ENCODE results near the gene WWOX.

WWOX gene

DNA sequence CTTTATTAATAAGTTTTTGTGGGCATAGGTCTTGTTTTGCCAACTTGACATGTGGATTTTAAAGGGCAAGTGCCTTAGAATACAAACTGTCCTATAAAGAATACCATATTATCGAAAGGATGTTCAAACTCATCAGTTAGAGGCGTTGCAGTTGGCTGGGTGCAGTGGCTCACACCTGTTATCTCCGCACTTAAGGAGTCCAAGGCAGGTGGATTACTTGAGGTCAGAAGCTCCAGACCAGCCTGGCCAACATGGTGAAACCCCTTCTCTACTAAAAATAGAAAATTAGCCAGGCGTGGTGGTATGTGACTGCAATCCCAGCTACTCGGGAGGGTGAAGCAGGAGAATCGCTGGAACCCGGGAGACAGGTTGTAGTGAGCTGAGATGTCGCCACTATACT is 472.0 kb downstream of the WWOX start:
- H3K36me3 ChIP-seq (ENCODE audit: control insufficient read depth, insufficient read depth, low read length, severe bottlenecking), result no peaks in the 10 kb centered on the region
- peaks cover 9% of the 10 kb centered on the region for H3K4me1 ChIP-seq (ENCODE audit: control insufficient read depth, insufficient read depth, low read length)
- no peak for DNase-seq (ENCODE audit: low read depth)
- H3K9me3 ChIP-seq (ENCODE audit: control insufficient read depth, low read length), result no peaks in the 10 kb centered on the region
- no peak overlapping the region for H3K9ac ChIP-seq (ENCODE audit: low read length)
- no peaks in the 10 kb centered on the region for H3K27me3 ChIP-seq (replicated peaks; ENCODE audit: control insufficient read depth, insufficient read depth, low read length)
- no peak overlapping the region for H3K4me3 ChIP-seq (ENCODE audit: low read length)

DNA sequence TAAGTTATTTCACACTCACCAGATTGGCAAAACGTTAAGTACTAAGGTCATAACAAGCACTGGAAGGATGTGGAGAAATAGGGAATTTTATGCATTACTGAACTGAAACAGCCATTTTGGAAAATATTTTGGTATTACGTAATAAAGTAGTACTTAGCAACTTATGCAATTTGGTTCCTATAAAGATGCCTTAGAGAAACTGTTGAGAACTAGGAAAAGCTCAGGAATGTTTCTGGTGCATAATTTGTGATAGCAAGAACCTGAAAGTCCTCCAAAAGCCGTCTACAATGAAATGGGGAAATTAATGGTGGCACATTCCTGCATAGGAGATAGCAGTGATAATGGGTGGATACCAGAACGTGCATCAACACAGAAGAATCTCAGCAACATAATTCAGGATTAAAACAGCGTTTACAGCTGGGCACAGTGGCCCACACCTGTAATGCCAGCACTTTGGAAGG is 472.5 kb downstream of the WWOX start:
- H3K9me3 ChIP-seq (ENCODE audit: control insufficient read depth, low read length), result no peaks in the 10 kb centered on the region
- H3K9ac ChIP-seq (ENCODE audit: low read length), result no peak overlapping the region
- H3K4me1 ChIP-seq (ENCODE audit: control insufficient read depth, insufficient read depth, low read length), result peaks cover 9% of the 10 kb centered on the region
- no peaks in the 10 kb centered on the region for H3K27me3 ChIP-seq (replicated peaks; ENCODE audit: control insufficient read depth, insufficient read depth, low read length)
- DNase-seq (ENCODE audit: low read depth), result peak; percentile 7
- H3K36me3 ChIP-seq (ENCODE audit: control insufficient read depth, insufficient read depth, low read length, severe bottlenecking), result no peaks in the 10 kb centered on the region
- H3K4me3 ChIP-seq (ENCODE audit: low read length), result no peak overlapping the region

DNA sequence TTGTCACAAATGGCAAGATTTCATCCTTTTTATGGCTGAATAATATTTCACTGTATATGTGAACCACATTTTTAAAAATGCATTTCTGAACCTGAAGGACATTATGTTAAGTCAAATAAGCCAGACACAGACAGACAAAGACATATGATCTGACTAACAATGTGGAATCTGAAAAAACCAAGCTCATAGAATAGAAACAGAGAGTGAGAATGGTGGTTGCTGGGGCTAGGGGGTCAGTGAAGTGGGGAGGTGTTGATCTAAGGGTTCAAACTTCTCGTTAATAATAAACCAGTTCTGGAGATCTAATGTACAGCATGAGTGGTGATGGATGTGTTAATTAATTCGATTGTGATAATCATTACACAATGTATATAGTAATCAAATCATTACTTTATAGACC is 475.1 kb downstream of the WWOX start:
- DNase-seq (ENCODE audit: low read depth), result no peak
- peaks cover 9% of the 10 kb centered on the region for H3K4me1 ChIP-seq (ENCODE audit: control insufficient read depth, insufficient read depth, low read length)
- no peak overlapping the region for H3K4me3 ChIP-seq (ENCODE audit: low read length)
- no peaks in the 10 kb centered on the region for H3K36me3 ChIP-seq (ENCODE audit: control insufficient read depth, insufficient read depth, low read length, severe bottlenecking)
- no peaks in the 10 kb centered on the region for H3K9me3 ChIP-seq (ENCODE audit: control insufficient read depth, low read length)
- no peaks in the 10 kb centered on the region for H3K27me3 ChIP-seq (replicated peaks; ENCODE audit: control insufficient read depth, insufficient read depth, low read length)
- H3K9ac ChIP-seq (ENCODE audit: low read length), result no peak overlapping the region

DNA sequence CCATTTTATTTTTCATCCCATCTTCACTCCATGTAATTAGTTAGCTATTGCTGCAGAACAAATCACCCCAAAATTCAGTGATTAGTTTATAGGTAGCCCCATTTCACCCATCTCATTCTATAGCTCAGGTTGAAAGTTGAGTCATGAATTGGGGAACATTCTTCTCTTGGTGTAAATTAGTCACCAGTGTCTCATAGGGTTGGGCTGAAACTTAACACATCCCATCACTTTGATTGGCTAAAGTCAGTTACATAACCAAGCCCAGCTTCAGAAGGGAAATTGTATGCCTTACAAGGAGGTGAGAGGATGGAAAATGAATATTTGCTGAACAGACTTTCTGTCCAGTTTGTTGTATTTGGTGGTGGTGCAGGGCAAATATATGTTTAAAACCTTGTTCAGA is 477.5 kb downstream of the WWOX start:
- no peak for DNase-seq (ENCODE audit: low read depth)
- Histone ChIP-seq H3K4me3 (ENCODE audit: low read length) (no peak overlapping the region), H3K4me1 (ENCODE audit: control insufficient read depth, insufficient read depth, low read length) (peaks cover 3% of the 10 kb centered on the region), H3K27me3 (replicated peaks; ENCODE audit: control insufficient read depth, insufficient read depth, low read length) (no peaks in the 10 kb centered on the region), H3K9ac (ENCODE audit: low read length) (no peak overlapping the region), H3K36me3 (ENCODE audit: control insufficient read depth, insufficient read depth, low read length, severe bottlenecking) (no peaks in the 10 kb centered on the region), H3K9me3 (ENCODE audit: control insufficient read depth, low read length) (no peaks in the 10 kb centered on the region)

DNA sequence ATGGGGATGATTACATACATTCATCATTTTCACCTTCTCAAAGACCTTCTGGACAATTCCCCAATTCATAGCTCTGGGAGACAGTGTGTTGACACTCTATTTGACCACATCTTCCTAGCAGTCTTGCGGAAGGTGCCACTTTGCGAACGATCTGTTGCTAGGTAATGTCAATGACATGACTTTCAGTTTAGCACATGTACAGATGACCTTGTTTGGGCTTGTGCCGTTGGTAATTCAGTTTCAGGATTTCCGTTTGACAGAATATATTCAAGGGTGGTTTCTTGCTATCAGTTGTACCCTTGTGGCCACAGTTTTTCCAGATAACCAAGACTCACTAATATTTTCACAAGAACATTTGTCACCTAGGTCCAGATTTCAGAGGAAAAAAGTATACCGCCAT is 478.2 kb downstream of the WWOX start:
- no peak for DNase-seq (ENCODE audit: low read depth)
- H3K9me3 ChIP-seq (ENCODE audit: control insufficient read depth, low read length), result no peaks in the 10 kb centered on the region
- no peaks in the 10 kb centered on the region for H3K27me3 ChIP-seq (replicated peaks; ENCODE audit: control insufficient read depth, insufficient read depth, low read length)
- H3K4me1 ChIP-seq (ENCODE audit: control insufficient read depth, insufficient read depth, low read length), result no peaks in the 10 kb centered on the region
- no peak overlapping the region for H3K4me3 ChIP-seq (ENCODE audit: low read length)
- H3K36me3 ChIP-seq (ENCODE audit: control insufficient read depth, insufficient read depth, low read length, severe bottlenecking), result no peaks in the 10 kb centered on the region
- no peak overlapping the region for H3K9ac ChIP-seq (ENCODE audit: low read length)

DNA sequence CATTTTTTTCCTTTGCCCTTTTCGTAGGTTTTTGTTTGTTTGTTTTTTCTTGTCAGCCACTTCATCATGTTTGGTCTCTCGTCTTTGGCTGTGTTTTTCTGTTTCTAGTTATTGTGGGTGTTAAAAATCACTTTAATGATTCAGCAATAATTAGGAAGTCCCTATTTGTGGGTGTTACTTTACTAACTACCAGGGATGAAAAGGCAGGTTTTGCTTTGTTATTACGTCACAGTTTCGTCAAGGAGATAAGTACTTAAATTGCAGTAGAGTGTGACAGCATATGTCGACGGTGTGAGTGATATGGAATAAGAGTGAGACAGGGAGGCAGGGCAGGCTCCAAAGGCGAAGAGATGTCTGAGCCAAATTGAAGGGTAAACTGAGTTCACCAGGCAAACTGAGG is 479.6 kb downstream of the WWOX start:
- H3K36me3 ChIP-seq (ENCODE audit: control insufficient read depth, insufficient read depth, low read length, severe bottlenecking), result no peaks in the 10 kb centered on the region
- DNase-seq (ENCODE audit: low read depth), result no peak
- H3K4me3 ChIP-seq (ENCODE audit: low read length), result no peak overlapping the region
- H3K4me1 ChIP-seq (ENCODE audit: control insufficient read depth, insufficient read depth, low read length), result no peaks in the 10 kb centered on the region
- no peak overlapping the region for H3K9ac ChIP-seq (ENCODE audit: low read length)
- no peaks in the 10 kb centered on the region for H3K27me3 ChIP-seq (replicated peaks; ENCODE audit: control insufficient read depth, insufficient read depth, low read length)
- H3K9me3 ChIP-seq (ENCODE audit: control insufficient read depth, low read length), result no peaks in the 10 kb centered on the region

DNA sequence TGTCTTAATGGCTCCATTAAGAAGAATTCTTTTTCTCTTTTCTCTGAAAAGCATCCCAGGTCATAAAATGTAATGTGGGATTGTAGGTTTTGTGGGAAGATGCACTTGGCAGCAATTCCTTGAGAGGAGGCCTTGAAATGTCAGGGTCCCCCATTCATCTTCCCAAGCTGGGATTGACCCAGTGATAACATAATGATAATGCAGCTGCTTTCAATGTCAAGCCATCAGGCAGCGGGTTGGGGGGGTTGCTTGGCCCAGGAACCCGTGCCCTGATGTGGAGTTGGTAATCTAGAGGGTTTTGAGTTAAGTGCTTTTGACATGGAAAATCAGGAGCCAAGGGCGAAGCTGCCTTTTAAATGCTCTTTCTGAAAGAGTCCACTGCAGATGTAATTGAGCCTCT is 484.0 kb downstream of the WWOX start:
- Histone ChIP-seq H3K36me3 (ENCODE audit: control insufficient read depth, insufficient read depth, low read length, severe bottlenecking) (no peaks in the 10 kb centered on the region), H3K9ac (ENCODE audit: low read length) (no peak overlapping the region), H3K27me3 (replicated peaks; ENCODE audit: control insufficient read depth, insufficient read depth, low read length) (no peaks in the 10 kb centered on the region), H3K4me1 (ENCODE audit: control insufficient read depth, insufficient read depth, low read length) (no peaks in the 10 kb centered on the region), H3K9me3 (ENCODE audit: control insufficient read depth, low read length) (no peaks in the 10 kb centered on the region), H3K4me3 (ENCODE audit: low read length) (no peak overlapping the region)
- no peak for DNase-seq (ENCODE audit: low read depth)

DNA sequence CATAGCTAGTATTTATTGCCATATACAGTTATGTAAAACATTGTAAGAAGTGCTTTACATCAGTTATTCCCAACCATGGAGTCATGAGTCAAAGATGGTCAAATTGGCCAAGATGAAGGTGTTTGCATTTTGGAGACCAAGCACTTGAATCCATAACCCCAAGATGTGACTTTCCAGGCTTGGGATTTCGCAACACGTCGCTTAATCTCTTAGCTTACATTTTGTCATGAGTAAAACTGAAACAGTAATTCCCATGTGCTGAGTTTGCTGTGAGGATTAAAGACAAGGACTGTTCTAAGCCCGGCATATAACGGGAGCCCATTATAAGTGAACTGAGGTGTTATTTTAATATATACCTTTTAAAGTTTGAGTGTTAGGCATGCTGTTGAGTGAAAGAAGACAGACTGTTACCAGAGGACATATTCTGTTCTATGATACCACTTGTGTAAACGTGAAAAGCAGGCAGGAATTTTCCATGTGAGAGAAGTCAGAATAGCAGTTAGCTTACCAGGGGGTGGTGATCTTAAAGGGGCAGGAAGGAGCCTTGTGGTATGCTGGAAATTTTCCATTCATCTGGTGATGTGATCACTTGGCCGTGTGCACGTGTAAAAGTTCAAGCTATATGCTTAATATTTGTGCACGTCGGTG is 484.9 kb downstream of the WWOX start:
- Histone ChIP-seq H3K9me3 (ENCODE audit: control insufficient read depth, low read length) (no peaks in the 10 kb centered on the region), H3K4me1 (ENCODE audit: control insufficient read depth, insufficient read depth, low read length) (no peaks in the 10 kb centered on the region), H3K9ac (ENCODE audit: low read length) (no peak overlapping the region), H3K27me3 (replicated peaks; ENCODE audit: control insufficient read depth, insufficient read depth, low read length) (no peaks in the 10 kb centered on the region), H3K36me3 (ENCODE audit: control insufficient read depth, insufficient read depth, low read length, severe bottlenecking) (no peaks in the 10 kb centered on the region), H3K4me3 (ENCODE audit: low read length) (no peak overlapping the region)
- no peak for DNase-seq (ENCODE audit: low read depth)

DNA sequence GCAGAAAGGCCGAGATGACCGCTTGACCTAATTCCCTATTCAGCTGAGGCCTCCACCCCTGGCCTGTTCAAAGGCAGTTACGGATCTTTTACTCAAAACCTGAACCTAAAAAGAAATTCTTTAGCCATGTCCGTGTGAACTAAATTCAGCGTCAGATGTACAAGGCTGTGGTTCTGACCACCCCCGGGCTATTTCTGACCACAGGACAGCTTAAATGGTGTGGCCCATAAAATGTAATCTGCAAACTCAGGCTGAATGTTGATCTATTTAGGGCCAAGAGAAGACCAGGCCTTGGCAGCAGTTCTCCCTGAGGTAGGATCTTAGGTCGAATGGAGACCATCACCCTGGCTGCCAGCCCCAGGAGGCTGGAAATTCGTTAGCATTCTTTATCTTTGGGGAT is 485.5 kb downstream of the WWOX start:
- no peak for DNase-seq (ENCODE audit: low read depth)
- Histone ChIP-seq H3K36me3 (ENCODE audit: control insufficient read depth, insufficient read depth, low read length, severe bottlenecking) (no peaks in the 10 kb centered on the region), H3K27me3 (replicated peaks; ENCODE audit: control insufficient read depth, insufficient read depth, low read length) (no peaks in the 10 kb centered on the region), H3K9ac (ENCODE audit: low read length) (no peak overlapping the region), H3K9me3 (ENCODE audit: control insufficient read depth, low read length) (no peaks in the 10 kb centered on the region), H3K4me3 (ENCODE audit: low read length) (no peak overlapping the region), H3K4me1 (ENCODE audit: control insufficient read depth, insufficient read depth, low read length) (no peaks in the 10 kb centered on the region)

DNA sequence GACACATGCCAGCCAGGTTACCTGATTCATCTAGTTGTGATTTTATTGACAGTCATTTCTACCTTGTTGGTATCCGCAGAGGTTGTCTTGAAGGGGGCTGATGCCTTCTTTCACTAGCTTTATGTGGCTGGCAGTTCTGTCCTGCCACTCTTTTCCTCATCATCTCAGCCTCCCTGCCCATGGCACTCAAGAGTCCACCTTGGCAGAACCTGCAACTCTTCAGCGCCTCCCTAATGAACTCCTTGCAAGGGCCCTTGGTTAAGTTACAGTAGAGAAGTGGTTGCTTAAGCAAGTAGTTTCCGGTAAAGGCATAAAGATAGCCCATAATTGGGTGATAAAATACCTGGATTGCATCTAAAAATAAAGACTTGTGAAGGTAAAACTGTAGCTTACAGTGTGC is 489.9 kb downstream of the WWOX start:
- Histone ChIP-seq H3K9ac (ENCODE audit: low read length) (no peak overlapping the region), H3K36me3 (ENCODE audit: control insufficient read depth, insufficient read depth, low read length, severe bottlenecking) (no peaks in the 10 kb centered on the region), H3K4me1 (ENCODE audit: control insufficient read depth, insufficient read depth, low read length) (no peaks in the 10 kb centered on the region), H3K4me3 (ENCODE audit: low read length) (no peak overlapping the region), H3K27me3 (replicated peaks; ENCODE audit: control insufficient read depth, insufficient read depth, low read length) (no peaks in the 10 kb centered on the region), H3K9me3 (ENCODE audit: control insufficient read depth, low read length) (no peaks in the 10 kb centered on the region)
- DNase-seq (ENCODE audit: low read depth), result no peak

DNA sequence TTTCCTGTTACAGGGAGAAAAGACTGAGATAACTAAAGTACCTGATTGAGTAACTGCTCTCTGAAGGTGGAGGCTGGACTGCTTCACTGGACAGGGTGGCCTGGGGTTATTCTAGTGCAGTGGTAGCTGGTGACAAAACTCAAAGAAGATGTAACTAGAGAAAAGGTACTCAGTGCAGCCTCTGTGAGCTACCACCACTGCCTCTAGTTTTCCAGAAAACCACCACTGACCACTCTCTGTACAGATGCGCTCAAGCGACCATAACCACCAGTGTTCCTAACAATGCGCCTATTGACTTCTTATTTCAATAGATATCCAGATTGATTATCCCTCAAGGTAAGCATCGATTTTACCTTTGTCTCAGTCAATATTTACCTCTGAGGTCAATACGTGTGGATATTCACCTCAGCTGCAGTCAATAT is 492.2 kb downstream of the WWOX start:
- no peak for DNase-seq (ENCODE audit: low read depth)
- no peaks in the 10 kb centered on the region for H3K4me1 ChIP-seq (ENCODE audit: control insufficient read depth, insufficient read depth, low read length)
- no peaks in the 10 kb centered on the region for H3K36me3 ChIP-seq (ENCODE audit: control insufficient read depth, insufficient read depth, low read length, severe bottlenecking)
- no peaks in the 10 kb centered on the region for H3K27me3 ChIP-seq (replicated peaks; ENCODE audit: control insufficient read depth, insufficient read depth, low read length)
- H3K9me3 ChIP-seq (ENCODE audit: control insufficient read depth, low read length), result no peaks in the 10 kb centered on the region
- no peak overlapping the region for H3K4me3 ChIP-seq (ENCODE audit: low read length)
- H3K9ac ChIP-seq (ENCODE audit: low read length), result no peak overlapping the region

DNA sequence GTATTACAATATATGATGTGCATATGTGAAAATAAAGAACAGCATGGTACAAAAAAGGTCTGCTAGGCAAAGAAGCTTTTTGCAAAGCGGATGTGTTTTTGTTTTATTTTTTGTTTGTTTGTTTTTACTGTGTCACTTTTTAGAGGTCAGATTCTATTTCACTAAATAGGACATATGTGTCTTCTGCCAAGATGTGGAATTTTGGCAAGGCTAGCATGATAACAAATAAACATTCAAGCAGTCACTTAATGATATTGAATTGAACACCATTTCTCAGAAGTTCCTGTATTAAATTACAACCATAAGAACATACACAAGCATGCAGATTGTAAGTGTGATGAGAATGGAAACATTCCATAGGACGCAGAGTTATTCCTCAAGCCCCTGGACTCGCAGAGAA is 492.7 kb downstream of the WWOX start:
- Histone ChIP-seq H3K4me3 (ENCODE audit: low read length) (no peak overlapping the region), H3K4me1 (ENCODE audit: control insufficient read depth, insufficient read depth, low read length) (no peaks in the 10 kb centered on the region), H3K9me3 (ENCODE audit: control insufficient read depth, low read length) (no peaks in the 10 kb centered on the region), H3K27me3 (replicated peaks; ENCODE audit: control insufficient read depth, insufficient read depth, low read length) (no peaks in the 10 kb centered on the region), H3K9ac (ENCODE audit: low read length) (no peak overlapping the region), H3K36me3 (ENCODE audit: control insufficient read depth, insufficient read depth, low read length, severe bottlenecking) (no peaks in the 10 kb centered on the region)
- DNase-seq (ENCODE audit: low read depth), result no peak
